ENCODE data around the gene AP3S1.

- TF ChIP-seq CTCF (IDR thresholded peaks at IDR 0.05) (no peak), EP300 (IDR thresholded peaks at IDR 0.05) (no peak), POLR2A (IDR thresholded peaks at IDR 0.05) (no peak)
Measured at GRCh38 chr5:115847290-115847689, 5.6 kb downstream of the AP3S1 start.
